Daoy (cell line): ENCODE data around the gene LYZL4. TPM values are rescaled to one million over a fixed set of nuclear protein-coding genes. Genes with fewer than 3 reads are reported as not detected.

Experiments used
- DNase-seq: peaks from one replicate; pipeline ENCODE4 v3.0.0-alpha.2; 2015; ENCODE audit warnings: low read depth
- total RNA-seq: library from RNA; depleted of rRNA; stranded (reverse); fragments of >200 nt; shearing (Covaris generic); gene quantifications from 2 replicates; pipeline ENCODE4 v1.2.3, GENCODE V29; 2014; rRNA removed

LYZL4 gene
- total RNA-seq, 1 experiment from 2014 or later = 0.23 TPM

- DNase-seq = no peak
These were observed 35.1 kb downstream of the LYZL4 start for GRCh38 chr3:42375121-42375800.

GRCh38 chr3:42371776-42372175 lies 38.6 kb downstream of the LYZL4 start:
- DNase-seq = no peak

GRCh38 chr3:42369832-42370231 lies 40.6 kb downstream of the LYZL4 start:
- no peak for DNase-seq

- DNase-seq = no peak
These were observed 41.1 kb downstream of the LYZL4 start for GRCh38 chr3:42369304-42369703.

GRCh38 chr3:42368861-42369260 lies 41.5 kb downstream of the LYZL4 start:
- DNase-seq = no peak

GRCh38 chr3:42367903-42368302 lies 42.5 kb downstream of the LYZL4 start:
- no peak for DNase-seq

GRCh38 chr3:42366550-42366949 lies 43.9 kb downstream of the LYZL4 start:
- DNase-seq = no peak

- DNase-seq = no peak
These were observed 53.1 kb downstream of the LYZL4 start for GRCh38 chr3:42357335-42357734.

- DNase-seq = no peak
These were observed 54.8 kb downstream of the LYZL4 start for GRCh38 chr3:42355612-42356011.

- no peak for DNase-seq
These were observed 56.8 kb downstream of the LYZL4 start for GRCh38 chr3:42353631-42354030.

GRCh38 chr3:42351207-42351606 lies 59.2 kb downstream of the LYZL4 start:
- DNase-seq = no peak

GRCh38 chr3:42349765-42350594 lies 60.4 kb downstream of the LYZL4 start:
- no peak for DNase-seq

- no peak for DNase-seq
These were observed 62.5 kb downstream of the LYZL4 start for GRCh38 chr3:42347928-42348327.

Other genes starting within 250 kb of the LYZL4 start
- gene CCK, start 144.4 kb downstream of the LYZL4 start, total RNA-seq = 0.42 and 6.2 TPM in 2 replicates
- 19.3 and 31.7 TPM in 2 replicates for gene VIPR1, start 92.0 kb upstream of the LYZL4 start, total RNA-seq
- gene SEC22C, start 171.4 kb upstream of the LYZL4 start, total RNA-seq = 47.7 and 60.1 TPM in 2 replicates
- 27.4 and 38.1 TPM in 2 replicates for gene SS18L2, start 180.2 kb upstream of the LYZL4 start, total RNA-seq
- gene NKTR, start 190.1 kb upstream of the LYZL4 start, total RNA-seq = 10.7 and 15.5 TPM in 2 replicates
- 2.5 and 5.7 TPM in 2 replicates for gene ZBTB47, start 243.1 kb upstream of the LYZL4 start, total RNA-seq